NB4 (cell line): Measurements from ENCODE around the gene ENOX1.

ENCODE experiments used
- CTCF ChIP-seq: IDR thresholded peaks from one replicate; pipeline ENCODE4 v1.5.1; 2012; ENCODE audit warnings: low read depth, low read length
- MAX ChIP-seq: IDR thresholded peaks from 2 replicates; pipeline ENCODE4 v1.6.1; 2011; ENCODE audit warnings: low read depth, low read length

- TF ChIP-seq CTCF (no peak), MAX (no peak)
Observed at GRCh38 chr13:43652760-43653159, 134.0 kb downstream of the ENOX1 start.
